PFSK-1 (cell line): ENCODE results near the gene EML1.

Source experiments
- FOXP2 ChIP-seq: optimal IDR thresholded peaks from 2 replicates; pipeline ENCODE3; 2011; ENCODE audit warnings: borderline replicate concordance, control low read depth, inconsistent platforms; ENCODE audit not compliant: insufficient read depth; ENCODE audit errors: extremely low read length, extremely low read depth
- POLR2AphosphoS5 ChIP-seq: IDR thresholded peaks from 2 replicates; pipeline ENCODE4 v1.6.1; 2012; ENCODE audit warnings: low read depth, mild to moderate bottlenecking, control low read depth, low read length, moderate library complexity
- SIN3A ChIP-seq: IDR thresholded peaks from 2 replicates; pipeline ENCODE4 v1.6.1; 2012; ENCODE audit warnings: mild to moderate bottlenecking, low read length, moderate library complexity, borderline replicate concordance; ENCODE audit not compliant: insufficient read depth
- TAF1 ChIP-seq: IDR thresholded peaks from 2 replicates; pipeline ENCODE4 v1.6.1; 2012; ENCODE audit warnings: low read length, control low read depth, borderline replicate concordance; ENCODE audit not compliant: insufficient read depth
- TF ChIP-seq, protein P1 (sequence below), 2 experiments: IDR thresholded peaks; 2 replicates each; pipeline versions ENCODE4 v1.6.1 to v1.8.0; 2011 to 2012; ENCODE audit warnings: low read depth in 2 of 2, low read length in 2 of 2, control low read depth in 1 of 2, inconsistent platforms in 1 of 2, mild to moderate bottlenecking in 1 of 2, moderate library complexity in 1 of 2; ENCODE audit not compliant: insufficient read depth in 1 of 2

DNA sequence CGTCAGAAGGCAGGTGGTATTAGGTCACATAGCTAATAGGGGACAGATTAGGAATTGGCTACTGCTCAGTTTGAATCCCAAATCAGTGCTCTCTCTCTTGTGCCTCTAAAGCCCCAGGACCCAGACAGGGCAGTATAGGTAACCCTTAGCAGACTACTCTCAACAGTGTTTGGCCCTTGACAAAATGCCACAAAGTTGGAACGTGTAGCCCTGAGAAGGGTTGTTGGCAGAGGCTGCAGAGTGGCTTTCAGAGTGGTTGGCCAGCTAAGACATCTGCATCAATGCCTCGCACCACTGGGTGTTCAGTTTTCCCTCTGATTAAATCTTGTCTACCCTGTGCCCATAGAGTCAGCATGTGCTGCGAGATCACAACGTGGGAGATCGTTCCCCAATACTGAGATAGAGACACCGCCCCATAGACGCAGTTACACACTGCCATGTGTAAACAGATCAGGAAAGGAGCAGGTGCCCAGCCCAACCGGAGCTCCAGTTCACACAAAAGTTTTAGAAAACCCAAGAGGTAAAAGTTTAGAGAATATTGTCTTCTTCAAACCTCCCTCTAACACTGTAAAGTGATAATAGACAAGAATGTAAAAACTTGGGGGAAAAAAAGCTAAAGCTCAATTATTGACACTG lies 48.3 kb downstream of the EML1 start:
- no peak for TF ChIP-seq TAF1
- TF ChIP-seq POLR2AphosphoS5, result no peak
- TF ChIP-seq SIN3A, result no peak
- TF ChIP-seq, protein P1, sequence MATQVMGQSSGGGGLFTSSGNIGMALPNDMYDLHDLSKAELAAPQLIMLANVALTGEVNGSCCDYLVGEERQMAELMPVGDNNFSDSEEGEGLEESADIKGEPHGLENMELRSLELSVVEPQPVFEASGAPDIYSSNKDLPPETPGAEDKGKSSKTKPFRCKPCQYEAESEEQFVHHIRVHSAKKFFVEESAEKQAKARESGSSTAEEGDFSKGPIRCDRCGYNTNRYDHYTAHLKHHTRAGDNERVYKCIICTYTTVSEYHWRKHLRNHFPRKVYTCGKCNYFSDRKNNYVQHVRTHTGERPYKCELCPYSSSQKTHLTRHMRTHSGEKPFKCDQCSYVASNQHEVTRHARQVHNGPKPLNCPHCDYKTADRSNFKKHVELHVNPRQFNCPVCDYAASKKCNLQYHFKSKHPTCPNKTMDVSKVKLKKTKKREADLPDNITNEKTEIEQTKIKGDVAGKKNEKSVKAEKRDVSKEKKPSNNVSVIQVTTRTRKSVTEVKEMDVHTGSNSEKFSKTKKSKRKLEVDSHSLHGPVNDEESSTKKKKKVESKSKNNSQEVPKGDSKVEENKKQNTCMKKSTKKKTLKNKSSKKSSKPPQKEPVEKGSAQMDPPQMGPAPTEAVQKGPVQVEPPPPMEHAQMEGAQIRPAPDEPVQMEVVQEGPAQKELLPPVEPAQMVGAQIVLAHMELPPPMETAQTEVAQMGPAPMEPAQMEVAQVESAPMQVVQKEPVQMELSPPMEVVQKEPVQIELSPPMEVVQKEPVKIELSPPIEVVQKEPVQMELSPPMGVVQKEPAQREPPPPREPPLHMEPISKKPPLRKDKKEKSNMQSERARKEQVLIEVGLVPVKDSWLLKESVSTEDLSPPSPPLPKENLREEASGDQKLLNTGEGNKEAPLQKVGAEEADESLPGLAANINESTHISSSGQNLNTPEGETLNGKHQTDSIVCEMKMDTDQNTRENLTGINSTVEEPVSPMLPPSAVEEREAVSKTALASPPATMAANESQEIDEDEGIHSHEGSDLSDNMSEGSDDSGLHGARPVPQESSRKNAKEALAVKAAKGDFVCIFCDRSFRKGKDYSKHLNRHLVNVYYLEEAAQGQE (IDR thresholded peaks at IDR 0.05; ENCODE audit: insufficient read depth in 1 of 2, low read depth in 2 of 2, low read length in 2 of 2), result no peak
- no peak for TF ChIP-seq FOXP2
